ENCODE data around the gene CES3.
"Not testable (repeated sequence)": the region's sequence is repeated elsewhere in the genome, so short reads cannot be mapped to it uniquely, and the experiment has no call there.

The CES3 gene

GRCh38 chr16:66947302-66948065 lies 13.6 kb upstream of the CES3 start:
- peak; percentile 88 for DNase-seq

- no peak for DNase-seq
Measured at GRCh38 chr16:66948134-66948836, 12.8 kb upstream of the CES3 start.

- DNase-seq = no peak
Measured at GRCh38 chr16:66948837-66949225, 12.2 kb upstream of the CES3 start.

- DNase-seq = no peak
Measured at GRCh38 chr16:66949472-66949871, 11.6 kb upstream of the CES3 start.

GRCh38 chr16:66950437-66950836 lies 10.6 kb upstream of the CES3 start:
- no peak for DNase-seq

- no peak for DNase-seq
Measured at GRCh38 chr16:66950971-66951790, 9.9 kb upstream of the CES3 start.

GRCh38 chr16:66952430-66953110 lies 8.5 kb upstream of the CES3 start:
- DNase-seq = no peak

GRCh38 chr16:66953462-66954096 lies 7.5 kb upstream of the CES3 start:
- DNase-seq = no peak

- DNase-seq = peak; percentile 78
Measured at GRCh38 chr16:66954097-66954659, 6.9 kb upstream of the CES3 start.

- not testable (repeated sequence) for DNase-seq
Measured at GRCh38 chr16:66955363-66956153, 5.5 kb upstream of the CES3 start.

- DNase-seq = not testable (repeated sequence)
Measured at GRCh38 chr16:66956154-66956457, 5.0 kb upstream of the CES3 start.

GRCh38 chr16:66958857-66959703 lies 2.0 kb upstream of the CES3 start:
- DNase-seq = no peak

- no peak for DNase-seq
Measured at GRCh38 chr16:66959704-66960161, 1.3 kb upstream of the CES3 start.

GRCh38 chr16:66960270-66960669 lies 796 bp upstream of the CES3 start:
- DNase-seq = no peak

GRCh38 chr16:66961914-66962313 lies 848 bp downstream of the CES3 start:
- DNase-seq = no peak

- no peak for DNase-seq
Measured at GRCh38 chr16:66964049-66964448, 3.0 kb downstream of the CES3 start.

GRCh38 chr16:66968847-66969246 lies 7.8 kb downstream of the CES3 start:
- DNase-seq = no peak

- DNase-seq = no peak
Measured at GRCh38 chr16:66970775-66971720, 10.0 kb downstream of the CES3 start.

- no peak for DNase-seq
Measured at GRCh38 chr16:66972983-66973382, 11.9 kb downstream of the CES3 start.

Data from CD4-positive, alpha-beta T cell treated with Interleukin-21 for 1 hour (primary cell).